HL-60 (cell line): Measurements from ENCODE around the gene SPATA6L.

ENCODE experiments used
- CTCF ChIP-seq: IDR thresholded peaks from one replicate; pipeline ENCODE4 v1.5.1; 2011; ENCODE audit warnings: low read length, control low read depth, inconsistent platforms; ENCODE audit not compliant: insufficient read depth
- GABPA ChIP-seq: IDR thresholded peaks from 2 replicates; pipeline ENCODE4 v1.6.1; 2012; ENCODE audit warnings: low read depth
- POLR2AphosphoS5 ChIP-seq: IDR thresholded peaks from 2 replicates; pipeline ENCODE4 v1.6.1; 2012; ENCODE audit warnings: low read depth
- REST ChIP-seq: IDR thresholded peaks from 2 replicates; pipeline ENCODE4 v1.6.1; 2012; ENCODE audit warnings: low read depth; ENCODE audit not compliant: insufficient replicate concordance

GRCh38 chr9:4666042-4666699 is at the start of gene SPATA6L:
- no peak for TF ChIP-seq CTCF
- no peak; the same call in 1 of the 2 replicates for TF ChIP-seq POLR2AphosphoS5
- TF ChIP-seq GABPA = no peak
- TF ChIP-seq REST = no peak
